Activated effector memory CD4-positive, alpha-beta T cell treated with anti-CD3 and anti-CD28 coated beads, Interleukin-2, amount 50 U/mL, for 16 hours (primary cell): ENCODE measurements around the gene UNC13D.
A peak's percentile ranks its signal among the peaks of the same experiment; 100 is the strongest.
"Not testable (repeated sequence)": the region's sequence is repeated elsewhere in the genome, so short reads cannot be mapped to it uniquely, and the experiment has no call there.

Experiments used
- DNase-seq: peaks from one replicate; pipeline ENCODE4 v3.0.0-alpha.2; 2020

Gene UNC13D

DNA sequence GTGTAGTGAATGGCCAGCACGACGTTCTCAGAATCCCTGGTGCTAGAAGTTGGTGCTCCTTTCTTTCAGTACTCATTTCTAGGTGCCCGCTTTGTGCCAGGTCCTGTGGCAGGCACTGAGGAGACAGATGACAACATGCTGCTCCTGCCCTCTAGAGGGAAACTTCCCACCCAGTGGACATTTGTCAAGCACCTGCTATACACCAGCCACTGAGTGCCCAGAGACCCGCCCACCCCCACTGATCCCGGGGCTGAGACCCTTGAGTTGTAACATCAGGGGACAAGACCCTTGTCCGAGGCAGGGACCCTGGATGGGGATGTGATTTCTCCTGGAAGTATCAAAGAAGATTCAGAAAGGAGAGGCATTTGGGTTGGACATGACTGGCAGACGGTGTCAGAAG is 25.1 kb downstream of the UNC13D start:
- no peak for DNase-seq

DNA sequence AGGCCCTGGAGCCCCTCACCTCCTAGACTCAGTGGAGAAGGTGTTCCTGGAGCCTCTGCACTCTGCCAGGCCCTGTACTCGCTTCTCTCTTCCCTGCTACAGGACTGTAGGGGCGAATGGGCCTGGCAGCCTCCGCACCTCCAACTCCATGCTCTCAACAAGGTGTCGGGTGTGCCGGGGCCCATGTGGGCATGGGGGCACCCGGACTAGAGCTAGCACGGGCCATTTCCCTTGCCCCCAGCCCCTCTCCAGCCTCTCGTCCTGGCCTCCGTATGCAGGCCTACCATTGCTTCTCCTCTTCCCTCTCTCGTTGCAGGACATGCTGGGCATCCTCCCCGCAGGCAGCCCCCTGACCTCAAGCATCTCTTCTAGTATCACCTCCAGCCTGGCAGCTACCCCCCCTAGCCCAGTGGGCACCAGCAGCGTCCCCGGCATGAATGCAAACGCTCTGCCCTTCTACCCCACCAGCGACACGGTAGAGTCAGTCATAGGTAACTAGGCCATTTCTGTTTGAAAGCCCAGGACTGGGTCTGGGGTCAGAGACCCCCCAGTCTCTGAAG is 25.8 kb downstream of the UNC13D start:
- DNase-seq, result no peak

DNA sequence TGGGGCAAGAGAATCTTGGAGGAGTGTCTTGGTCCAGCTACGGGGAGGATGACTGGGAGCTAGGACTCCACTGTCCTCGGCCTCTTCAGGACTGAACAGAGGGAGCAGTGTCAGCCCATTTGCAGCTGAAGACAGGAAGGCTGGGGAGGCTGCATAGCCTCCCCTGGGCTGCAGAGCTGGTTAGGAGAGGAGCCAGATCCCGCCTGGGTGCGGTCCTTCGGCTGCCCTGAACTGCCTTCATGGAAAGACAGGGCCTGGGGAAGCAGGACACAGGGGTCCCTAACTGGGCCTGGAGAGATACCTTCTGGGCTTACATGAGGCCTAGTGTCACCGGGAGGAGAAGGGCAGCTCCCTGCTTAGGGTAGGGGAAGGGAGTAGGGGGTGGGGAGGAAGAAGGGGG is 26.6 kb downstream of the UNC13D start:
- DNase-seq, result no peak

DNA sequence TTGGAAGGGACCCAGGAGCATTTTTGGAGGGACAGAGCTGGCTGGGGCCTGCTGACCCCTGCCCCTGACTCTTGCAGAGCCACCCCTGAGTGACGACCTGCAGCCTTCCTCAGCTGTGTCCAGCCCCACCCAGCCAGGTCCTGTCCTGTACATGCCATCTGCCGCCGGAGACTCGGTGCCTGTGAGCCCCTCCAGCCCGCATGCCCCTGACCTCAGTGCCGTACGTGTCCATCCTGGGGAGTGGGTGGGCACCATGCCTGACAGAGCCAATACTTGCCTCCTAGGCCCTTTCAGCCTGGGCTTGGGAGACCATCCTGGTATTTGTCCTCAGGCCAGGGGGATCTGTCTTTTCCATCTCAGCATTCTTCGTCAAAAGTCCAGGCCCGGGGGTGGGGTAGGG is 27.5 kb downstream of the UNC13D start:
- no peak for DNase-seq

DNA sequence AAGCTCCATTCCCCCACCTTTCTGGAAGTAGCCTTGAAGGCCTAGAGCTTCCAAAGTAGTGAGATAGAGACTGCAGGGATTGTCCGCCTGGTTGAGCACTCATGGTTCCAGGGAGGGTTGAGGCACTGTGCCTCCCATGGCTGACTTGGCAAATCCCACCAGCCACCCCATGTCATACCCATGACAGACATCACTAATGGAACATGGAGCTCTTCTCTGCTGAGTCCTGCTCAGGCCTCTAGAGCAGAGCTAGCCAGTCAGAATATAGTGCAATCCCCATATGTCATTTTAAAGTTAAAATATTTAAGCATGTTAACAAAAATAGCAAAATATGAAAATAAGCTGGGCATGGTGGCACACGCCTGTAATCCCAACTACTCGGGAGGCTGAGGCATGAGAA is 28.8 kb downstream of the UNC13D start:
- no peak for DNase-seq

DNA sequence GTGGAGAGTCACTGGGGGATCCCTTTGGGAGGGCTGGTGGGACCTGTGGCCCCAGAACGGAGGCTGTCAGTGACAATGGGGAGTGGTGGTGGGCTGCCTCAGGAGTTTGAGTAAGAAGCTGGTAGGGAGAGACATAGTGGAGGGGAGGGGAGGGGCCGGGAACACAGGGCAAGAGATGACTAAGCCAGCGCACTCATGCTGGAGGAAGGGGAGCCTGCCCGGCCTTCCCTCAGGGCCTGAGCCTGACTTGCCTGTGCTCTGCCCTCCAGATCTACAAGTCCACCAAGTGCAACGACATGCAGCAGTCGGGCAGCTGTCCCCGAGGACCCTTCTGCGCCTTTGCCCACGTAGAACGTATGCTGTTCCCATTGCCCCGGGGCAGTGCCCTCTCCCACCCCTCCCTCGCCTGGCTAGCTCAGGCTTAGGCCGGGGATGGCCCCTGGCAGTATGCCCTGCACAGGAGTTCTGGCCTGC is 29.3 kb downstream of the UNC13D start:
- DNase-seq, result no peak

DNA sequence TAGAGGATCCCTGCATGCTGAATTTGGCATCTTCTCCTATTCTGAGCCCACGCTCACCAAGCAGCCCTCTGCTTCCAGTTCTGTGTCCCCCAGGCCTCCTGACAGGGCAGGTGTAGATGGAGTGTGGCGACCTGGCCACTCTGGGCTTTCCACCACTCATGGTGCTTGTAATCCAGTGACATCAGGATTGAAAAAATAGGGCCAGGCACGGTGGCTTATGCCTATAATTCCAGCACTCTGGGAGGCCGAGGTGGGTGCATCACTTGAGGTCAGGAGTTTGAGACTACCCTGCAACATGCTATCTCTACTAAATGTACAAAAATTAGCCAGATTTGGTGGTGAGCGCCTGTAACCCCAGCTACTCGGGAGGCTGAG is 30.2 kb downstream of the UNC13D start:
- DNase-seq, result no peak

DNA sequence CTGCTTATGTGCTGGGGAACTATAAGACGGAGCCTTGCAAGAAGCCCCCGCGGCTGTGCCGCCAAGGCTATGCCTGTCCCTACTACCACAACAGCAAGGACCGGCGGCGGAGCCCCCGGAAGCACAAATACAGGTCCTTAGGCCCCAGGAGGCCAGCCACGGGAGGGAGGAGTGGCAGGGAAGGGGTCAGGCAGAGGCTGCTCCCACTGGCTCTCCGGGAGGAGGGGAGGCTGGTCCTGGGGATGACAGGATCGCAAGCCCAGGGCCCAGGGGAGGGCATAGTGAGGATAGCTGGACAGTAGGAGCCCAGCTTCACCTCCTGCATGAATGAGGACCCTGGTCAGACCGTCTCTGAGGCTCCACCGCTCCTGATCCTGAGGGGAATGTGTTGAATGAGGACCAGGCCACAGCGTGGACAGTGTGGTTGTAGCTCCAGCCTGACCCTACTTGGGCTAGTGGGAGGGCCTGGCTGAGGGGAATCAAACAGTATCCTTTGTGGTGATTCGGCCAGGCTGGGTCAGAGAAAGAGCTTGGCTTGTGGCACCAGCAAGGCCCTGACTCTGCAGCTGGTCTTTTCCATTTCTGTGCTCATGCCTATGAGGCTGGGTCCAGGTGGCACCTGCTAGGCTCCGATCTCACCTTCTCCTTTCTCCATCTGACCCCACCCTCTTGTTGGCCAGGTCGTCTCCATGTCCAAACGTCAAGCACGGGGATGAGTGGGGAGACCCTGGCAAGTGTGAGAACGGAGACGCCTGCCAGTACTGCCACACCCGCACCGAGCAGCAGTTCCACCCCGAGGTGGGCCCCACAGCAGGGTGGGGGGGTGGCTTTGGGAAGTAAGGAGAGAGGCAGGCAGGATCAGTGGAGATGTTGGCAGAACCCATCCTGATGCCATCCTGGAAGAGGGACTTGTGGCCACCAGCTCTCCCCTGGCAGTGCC is 30.9 kb downstream of the UNC13D start:
- no peak for DNase-seq

DNA sequence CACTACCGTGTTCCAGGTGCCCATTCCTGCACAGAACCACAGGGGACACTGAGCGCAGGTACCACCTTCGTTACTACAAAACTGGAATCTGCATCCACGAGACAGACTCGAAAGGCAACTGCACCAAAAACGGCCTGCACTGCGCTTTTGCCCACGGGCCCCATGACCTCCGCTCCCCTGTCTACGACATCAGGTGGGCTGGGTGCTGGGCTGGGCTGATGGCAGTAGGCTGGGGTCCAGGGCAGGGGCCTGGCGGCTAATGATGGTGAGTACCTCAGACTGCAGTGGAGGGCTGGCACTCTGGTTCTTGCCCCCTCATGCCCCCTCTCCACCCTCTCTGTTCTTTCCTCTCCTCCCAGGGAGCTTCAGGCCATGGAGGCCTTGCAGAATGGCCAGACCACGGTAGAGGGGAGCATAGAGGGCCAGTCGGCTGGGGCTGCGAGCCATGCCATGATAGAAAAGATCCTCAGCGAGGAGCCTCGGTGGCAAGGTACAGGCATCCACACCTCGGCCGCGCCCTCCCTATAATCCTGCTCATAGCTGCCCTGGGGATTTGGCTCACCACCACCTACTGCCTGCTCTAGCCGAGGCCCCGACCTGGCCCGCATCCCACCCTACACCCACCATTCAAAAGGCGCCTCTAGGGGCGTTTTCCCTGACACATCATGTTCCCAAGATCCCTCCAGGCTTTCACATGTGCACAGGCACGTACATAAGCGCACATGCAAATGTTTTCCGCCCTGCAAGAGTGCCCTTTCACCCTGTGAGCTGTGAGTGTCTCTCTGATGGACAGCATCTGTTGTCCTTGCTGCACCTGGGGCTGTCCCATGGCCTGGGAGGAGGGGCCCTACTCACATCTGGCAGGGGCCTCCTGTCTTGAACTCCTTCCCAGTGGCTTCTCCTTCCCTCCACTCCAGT is 31.8 kb downstream of the UNC13D start:
- no peak for DNase-seq

DNA sequence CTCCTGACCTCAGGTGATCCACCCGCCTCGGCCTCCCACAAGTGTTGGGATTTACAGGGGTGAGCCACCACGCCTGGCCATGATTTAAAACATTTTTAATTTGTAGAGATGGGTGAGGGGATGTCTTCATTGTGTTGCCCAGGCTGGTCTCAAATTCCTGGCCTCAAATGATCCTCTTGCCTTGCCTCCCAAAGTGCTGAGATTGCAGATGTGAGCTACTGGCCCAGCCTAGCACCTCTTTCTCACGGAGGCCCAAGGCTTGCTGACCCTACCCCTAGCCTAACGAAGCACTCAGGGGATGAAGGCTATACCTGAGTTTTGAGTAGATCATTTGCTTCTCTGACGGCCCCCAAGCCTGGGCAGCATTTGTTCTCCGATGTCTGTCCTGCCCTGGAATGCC is 33.0 kb downstream of the UNC13D start:
- no peak for DNase-seq

DNA sequence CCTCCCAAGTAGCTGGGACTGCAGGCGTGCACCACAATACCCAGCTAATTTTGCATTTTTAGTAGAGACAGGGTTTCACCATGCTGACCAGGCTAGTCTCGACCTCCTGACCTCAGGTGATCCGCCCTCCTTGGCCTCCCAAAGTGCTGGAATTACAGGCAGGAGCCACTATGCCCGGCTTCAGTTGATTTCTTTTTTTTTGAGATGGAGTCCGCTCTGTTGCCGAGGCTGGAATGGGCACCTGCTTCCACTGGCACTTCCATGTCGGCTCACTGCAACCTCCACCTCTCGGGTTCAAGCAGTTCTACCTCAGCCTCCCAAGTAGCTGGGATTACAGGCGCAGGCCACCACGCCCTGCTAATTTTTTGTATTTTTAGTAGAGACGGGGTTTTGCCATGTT is 33.4 kb downstream of the UNC13D start:
- not testable (repeated sequence) for DNase-seq

DNA sequence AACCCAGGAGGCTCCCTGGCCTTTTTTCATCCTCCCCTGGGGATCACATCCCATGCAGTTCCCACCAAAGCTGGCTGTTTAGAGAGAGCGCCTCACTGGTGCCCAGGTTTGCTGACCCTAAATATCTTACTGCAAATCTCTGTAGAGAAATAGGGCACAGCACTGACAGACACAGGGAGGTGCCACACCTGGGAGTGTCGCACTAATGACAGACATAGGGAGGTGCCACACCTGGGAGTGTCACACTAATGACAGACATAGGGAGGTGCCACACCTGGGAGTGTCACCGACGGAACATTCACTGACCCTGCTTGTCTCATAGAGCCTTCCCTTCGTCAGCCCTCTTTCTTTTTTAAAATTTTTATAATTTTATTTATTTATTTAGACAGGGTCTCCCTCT is 34.0 kb downstream of the UNC13D start:
- no peak for DNase-seq

DNA sequence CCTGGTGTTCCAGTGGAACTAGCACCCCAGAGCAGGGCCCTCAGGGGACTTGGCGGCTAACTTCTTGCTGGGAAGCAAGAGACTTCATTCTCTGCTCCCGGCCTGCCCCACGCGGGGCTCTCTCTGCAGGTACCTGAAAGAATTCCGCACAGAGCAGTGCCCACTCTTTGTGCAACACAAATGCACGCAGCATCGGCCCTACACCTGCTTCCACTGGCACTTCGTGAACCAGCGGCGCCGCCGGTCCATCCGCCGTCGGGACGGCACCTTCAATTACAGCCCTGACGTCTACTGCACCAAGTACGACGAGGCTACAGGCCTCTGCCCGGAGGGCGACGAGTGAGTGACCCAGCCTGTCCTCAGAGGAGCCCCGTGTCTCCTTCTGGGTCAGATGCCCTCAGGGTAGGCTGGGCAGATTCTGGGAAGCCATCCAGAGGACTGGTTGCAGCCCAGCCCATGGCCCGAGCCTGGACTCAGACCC is 34.5 kb downstream of the UNC13D start:
- no peak for DNase-seq

DNA sequence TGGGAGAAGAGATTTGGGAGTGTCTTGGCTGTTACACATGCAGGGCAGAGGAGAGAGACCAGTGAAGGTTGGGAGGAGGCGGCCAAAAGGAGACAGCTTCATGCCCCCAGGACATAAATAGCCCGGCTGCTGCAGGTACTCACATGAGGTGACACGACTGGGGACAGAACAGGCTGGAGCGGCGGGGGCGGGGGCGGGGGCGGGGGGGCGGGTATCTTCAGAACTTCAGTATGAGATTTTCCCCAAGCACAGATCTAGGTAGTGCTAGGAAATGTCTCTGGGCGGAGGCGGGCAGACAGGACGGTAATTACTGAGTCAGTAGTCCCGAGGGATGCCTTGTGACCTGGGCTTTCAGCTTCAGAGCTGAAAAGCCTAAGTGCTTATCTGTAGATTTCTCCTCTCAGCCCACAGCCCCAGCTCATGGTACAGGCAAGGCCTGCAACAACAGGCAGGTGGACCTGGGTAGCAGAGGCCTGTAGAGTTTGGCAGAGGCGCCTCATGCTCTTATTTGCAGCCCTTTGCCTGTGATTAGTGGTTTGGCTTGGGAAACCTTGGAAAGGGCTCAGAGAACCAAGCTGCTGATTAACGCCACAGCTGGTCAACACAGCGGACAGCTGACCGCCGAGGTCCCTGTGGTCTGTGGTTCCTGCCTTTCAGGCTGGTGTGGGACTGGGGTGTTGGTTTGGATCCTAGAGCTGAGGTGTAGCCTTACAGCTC is 35.1 kb downstream of the UNC13D start:
- no peak for DNase-seq

DNA sequence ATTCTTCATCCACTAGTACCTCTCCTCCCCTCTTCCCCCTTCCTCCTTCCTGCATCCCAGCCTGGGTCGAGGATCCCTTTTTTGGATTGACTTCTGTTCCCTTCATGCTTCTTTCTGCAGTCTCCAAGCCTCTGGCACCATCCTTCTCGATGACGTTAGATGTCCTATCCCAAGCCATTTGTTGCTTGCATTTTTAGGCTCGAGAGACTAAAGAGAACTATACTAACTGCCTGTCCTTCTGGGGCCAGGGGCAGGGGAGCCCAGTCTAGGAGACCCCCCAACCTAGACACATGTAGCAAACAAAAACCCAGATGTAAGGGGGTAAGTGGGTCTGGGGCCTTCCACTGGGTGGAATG is 35.7 kb downstream of the UNC13D start:
- no peak for DNase-seq

DNA sequence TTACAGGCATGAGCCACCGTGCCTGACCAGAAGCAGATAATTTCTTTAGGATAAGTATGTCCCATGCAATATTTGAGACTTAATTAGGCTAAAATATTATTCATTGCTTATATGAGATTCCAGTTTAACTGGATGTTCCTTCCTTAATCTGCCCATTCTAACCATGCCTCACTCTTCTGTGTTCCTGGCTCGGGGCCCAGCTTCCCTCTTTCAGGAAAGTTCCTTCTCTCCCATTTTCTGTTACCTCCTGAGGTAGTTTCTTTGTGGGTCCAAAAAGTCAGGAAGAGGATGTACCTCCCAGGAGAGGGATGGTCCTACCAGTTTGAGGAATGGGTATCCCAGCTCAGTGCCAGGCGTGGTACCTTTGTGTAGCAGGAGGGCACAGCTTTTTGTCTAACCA is 36.3 kb downstream of the UNC13D start:
- no peak for DNase-seq

DNA sequence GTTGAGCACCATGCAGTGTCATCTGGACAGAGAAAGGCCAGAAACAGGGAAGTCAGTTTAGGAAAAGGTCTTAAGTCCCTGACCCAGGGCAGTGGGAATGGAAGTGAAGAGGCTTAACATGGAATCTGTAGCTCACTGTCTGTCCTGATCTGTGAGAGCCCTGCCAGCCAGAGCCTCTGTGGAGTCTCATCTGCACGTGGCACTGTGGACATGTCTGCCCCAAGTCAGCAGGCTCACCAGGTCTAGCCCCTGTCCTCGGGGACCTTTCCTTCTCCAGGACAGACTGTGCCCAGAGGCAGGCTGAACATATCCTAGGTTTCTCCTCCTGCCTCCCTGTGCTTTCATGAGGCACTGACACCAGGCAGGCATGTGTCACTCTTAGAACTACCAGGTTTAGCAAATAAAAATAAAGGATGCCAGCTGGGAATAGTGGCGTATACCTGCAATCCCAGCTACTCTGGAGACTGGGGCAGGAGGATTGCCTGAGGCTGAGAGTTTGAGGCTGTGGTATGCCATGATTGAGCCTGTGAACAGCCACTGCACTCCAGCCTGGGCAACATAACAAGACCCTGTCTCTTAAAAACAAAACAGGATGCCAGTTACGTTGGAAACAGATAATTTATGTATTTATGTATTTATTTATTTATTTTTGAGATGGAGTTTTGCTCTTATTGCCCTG is 37.2 kb downstream of the UNC13D start:
- no peak for DNase-seq

DNA sequence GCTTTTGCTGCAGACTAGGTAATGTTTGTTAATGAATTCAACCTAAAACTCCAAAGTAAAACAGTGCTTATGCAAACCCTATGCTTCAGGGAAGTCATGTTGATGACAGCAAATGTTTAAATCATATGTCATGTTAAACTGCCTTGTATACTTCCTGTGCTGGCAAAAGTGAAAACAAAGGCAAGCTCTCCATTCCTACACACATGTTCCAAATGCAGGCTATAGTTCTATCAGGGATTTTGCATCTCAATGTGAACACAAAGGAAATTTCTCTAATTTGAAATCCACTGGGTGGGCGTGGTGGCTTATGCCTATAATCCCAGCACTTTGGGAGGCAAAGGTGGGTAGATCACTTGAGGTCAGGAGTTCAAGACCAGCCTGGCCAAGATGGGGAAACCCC is 40.3 kb downstream of the UNC13D start:
- DNase-seq, result no peak

DNA sequence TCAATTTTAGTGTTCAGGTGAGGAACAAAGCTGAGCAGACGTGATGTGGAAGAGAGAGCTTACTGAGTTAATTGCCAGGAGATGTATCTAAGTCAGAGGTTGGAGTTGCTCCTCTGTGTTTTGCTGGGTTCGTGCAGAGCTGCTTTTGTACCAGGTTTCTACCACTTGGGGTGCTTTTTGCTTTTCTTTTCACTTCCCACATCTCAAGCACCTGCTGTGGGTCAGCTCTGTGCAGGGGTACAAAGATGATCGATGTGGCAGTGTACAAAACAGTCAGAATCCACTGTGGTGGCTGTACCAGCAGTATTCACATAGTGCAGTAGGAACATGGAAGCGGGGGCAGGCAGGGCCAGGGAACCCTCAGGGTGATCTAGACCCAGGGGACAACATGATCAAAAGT is 44.8 kb downstream of the UNC13D start:
- peak; percentile 34 for DNase-seq

DNA sequence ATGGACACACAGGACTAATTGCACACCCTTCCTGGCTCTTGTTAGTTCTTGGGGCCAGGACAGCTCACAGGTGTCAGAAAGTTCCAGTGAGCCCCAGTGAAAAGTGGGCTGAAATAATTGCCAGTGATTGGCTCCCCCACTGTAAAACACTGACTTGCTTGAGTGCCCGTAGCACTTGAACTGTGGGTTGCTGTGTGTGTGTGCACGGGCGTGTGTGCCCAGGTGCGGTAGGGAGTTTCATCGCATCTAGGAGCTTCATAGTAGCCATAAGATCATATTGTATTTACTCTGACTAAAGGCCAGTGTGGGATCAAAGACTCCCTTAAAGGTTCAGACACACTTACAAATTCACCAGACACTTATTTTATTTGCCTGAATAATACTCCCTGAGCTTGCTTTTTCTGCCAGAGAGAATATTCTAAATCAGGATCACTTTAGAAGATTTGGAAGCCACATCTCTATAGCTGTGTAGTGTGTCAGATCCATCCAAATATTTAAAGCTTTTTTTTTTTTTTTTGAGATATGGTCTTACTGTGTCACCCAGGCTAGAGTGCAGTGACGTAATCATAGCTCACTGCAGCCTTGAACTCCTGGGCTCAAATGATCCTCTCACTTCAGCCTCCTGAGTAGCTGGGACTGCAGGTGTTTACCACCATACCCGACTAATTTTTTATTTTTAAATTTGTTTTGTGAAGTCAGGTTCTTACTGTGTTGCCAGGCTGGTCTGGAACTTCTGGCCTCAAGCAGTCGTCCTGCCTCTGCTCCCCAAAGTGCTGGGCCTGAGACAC is 48.2 kb downstream of the UNC13D start:
- peak; percentile 28 for DNase-seq

DNA sequence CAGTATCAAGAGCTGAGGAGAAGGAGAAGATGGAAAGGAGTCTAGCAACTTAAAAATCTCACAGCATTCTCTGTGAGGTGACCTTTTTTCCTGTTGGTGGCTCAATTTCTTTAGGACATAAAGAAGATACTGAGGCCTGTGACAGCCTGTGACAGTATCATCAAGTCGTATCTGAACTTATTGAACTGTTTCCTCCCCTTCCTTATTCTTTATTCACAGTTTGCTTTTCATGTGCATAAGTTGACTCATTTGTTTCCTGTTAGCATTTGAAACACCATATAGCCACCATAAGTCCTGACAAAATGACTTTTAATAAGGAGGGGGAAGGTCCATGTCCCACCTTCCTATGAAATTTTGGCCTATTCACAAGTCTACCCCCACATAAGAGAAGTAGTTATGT is 50.7 kb downstream of the UNC13D start:
- no peak for DNase-seq
